Suprapubic skin (tissue), 4 donors: ENCODE results near the gene HIF1A. TPM values are rescaled to one million over a fixed set of nuclear protein-coding genes. Genes with fewer than 3 reads are reported as not detected.
"Not testable (repeated sequence)": the region's sequence is repeated elsewhere in the genome, so short reads cannot be mapped to it uniquely, and the experiment has no call there.

Experiments
- DNase-seq, 2 donors: peaks; one replicate each; pipeline ENCODE4 v3.0.0-alpha.2; 2019; ENCODE audit warnings: low spot score in 2 of 2
- H3K27ac ChIP-seq: fragments of 200-600 bp; sonication (generic); one replicate; pipeline ENCODE4 v1.5.1; 2019
- H3K27me3 ChIP-seq: fragments of 200-600 bp; sonication (generic); one replicate; pipeline ENCODE4 v1.5.1; 2019
- H3K36me3 ChIP-seq: fragments of 200-600 bp; sonication (generic); one replicate; pipeline ENCODE4 v1.5.1; 2019
- H3K4me1 ChIP-seq: fragments of 200-600 bp; sonication (generic); one replicate; pipeline ENCODE4 v1.5.1; 2019
- H3K4me3 ChIP-seq: fragments of 200-600 bp; sonication (generic); one replicate; pipeline ENCODE4 v1.5.1; 2019; ENCODE audit warnings: mild to moderate bottlenecking
- H3K9me3 ChIP-seq: fragments of 200-600 bp; sonication (generic); one replicate; pipeline ENCODE4 v1.5.1; 2019
- CTCF ChIP-seq, 2 donors: fragments of 200-600 bp in 1 of 2; fragments of 450-650 bp in 1 of 2; sonication (generic) in 1 of 2; IDR thresholded peaks; one replicate each; pipeline ENCODE4 v1.5.1; 2016 to 2019; ENCODE audit warnings: antibody characterized with exemption in 2 of 2, mild to moderate bottlenecking in 1 of 2, moderate library complexity in 1 of 2
- EP300 ChIP-seq: sonication (generic); formaldehyde crosslinking; IDR thresholded peaks from one replicate; pipeline ENCODE4 v1.6.1; 2017; ENCODE audit warnings: antibody characterized with exemption
- POLR2A ChIP-seq, 2 donors: fragments of 450-650 bp; IDR thresholded peaks; one replicate each; pipeline ENCODE4 v1.6.1; 2017; ENCODE audit warnings: antibody characterized with exemption in 2 of 2, mild to moderate bottlenecking in 2 of 2, moderate library complexity in 2 of 2
- POLR2AphosphoS5 ChIP-seq, 3 donors: sonication (generic); formaldehyde crosslinking; IDR thresholded peaks; one replicate each; pipeline ENCODE4 v1.6.1; 2017; ENCODE audit warnings: antibody characterized with exemption in 3 of 3
- WGBS: methylation state at CpG from one replicate; pipeline ENCODE4 v1.1.5; 2018; 5-methylcytosine and 5-hydroxymethylcytosine counted together
- total RNA-seq, 4 donors: library from RNA; depleted of rRNA; stranded (reverse); fragments of >200 nt; gene quantifications; one replicate each; pipeline ENCODE4 v1.1.0, GENCODE V29; 2016

The HIF1A gene
- total RNA-seq, 4 donors from 2014 or later = 62.6 to 92.9 (median 77.5) TPM

- no peak for DNase-seq
- WGBS = 81% methylated on average over 5 of the region's 5 CpGs
- Histone ChIP-seq H3K4me1 (peaks cover 14% of the 10 kb centered on the region), H3K9me3 (no peaks in the 10 kb centered on the region), H3K4me3 (no peak overlapping the region), H3K27me3 (no peaks in the 10 kb centered on the region), H3K36me3 (no peaks in the 10 kb centered on the region), H3K27ac (no peak overlapping the region)
- TF ChIP-seq EP300 (no peak), POLR2AphosphoS5 (IDR thresholded peaks at IDR 0.05) (no peak), CTCF (IDR thresholded peaks at IDR 0.05) (no peak), POLR2A (IDR thresholded peaks at IDR 0.05) (no peak)
Observed at GRCh38 chr14:61754627-61755381, 59.5 kb downstream of the HIF1A start.

GRCh38 chr14:61755382-61755742 is 60.0 kb downstream of the HIF1A start:
- not testable (repeated sequence) for H3K27me3 ChIP-seq, DNase-seq, H3K4me3 ChIP-seq, H3K9me3 ChIP-seq, H3K36me3 ChIP-seq, H3K27ac ChIP-seq
- H3K4me1 ChIP-seq = peaks cover 13% of the 10 kb centered on the region

- H3K27ac ChIP-seq = no peak overlapping the region
- 81% methylated on average over 2 of the region's 2 CpGs for WGBS
- TF ChIP-seq EP300 = no peak
- no peak for TF ChIP-seq POLR2A (IDR thresholded peaks at IDR 0.05)
- TF ChIP-seq CTCF (IDR thresholded peaks at IDR 0.05) = no peak
- TF ChIP-seq POLR2AphosphoS5 (IDR thresholded peaks at IDR 0.05) = no peak
- no peaks in the 10 kb centered on the region for H3K9me3 ChIP-seq
- H3K27me3 ChIP-seq = no peaks in the 10 kb centered on the region
- no peak for DNase-seq
- H3K4me3 ChIP-seq = no peak overlapping the region
- H3K36me3 ChIP-seq = no peaks in the 10 kb centered on the region
- H3K4me1 ChIP-seq = peaks cover 9% of the 10 kb centered on the region
Observed at GRCh38 chr14:61756135-61756534, 60.8 kb downstream of the HIF1A start.

- Histone ChIP-seq H3K27ac (no peak overlapping the region), H3K4me1 (peaks cover 27% of the 10 kb centered on the region), H3K27me3 (no peaks in the 10 kb centered on the region), H3K36me3 (no peaks in the 10 kb centered on the region), H3K4me3 (no peak overlapping the region), H3K9me3 (no peaks in the 10 kb centered on the region)
- no peak for DNase-seq
- no peak for TF ChIP-seq POLR2A (IDR thresholded peaks at IDR 0.05)
- WGBS = 83% methylated on average over 7 of the region's 7 CpGs
Observed at GRCh38 chr14:61759878-61760277, 64.6 kb downstream of the HIF1A start.

GRCh38 chr14:61761557-61761956 is 66.2 kb downstream of the HIF1A start:
- Histone ChIP-seq H3K27me3 (no peaks in the 10 kb centered on the region), H3K4me3 (peak overlapping the region; percentile 91), H3K27ac (peak overlapping the region; percentile 79), H3K36me3 (no peaks in the 10 kb centered on the region), H3K9me3 (no peaks in the 10 kb centered on the region), H3K4me1 (peaks cover 43% of the 10 kb centered on the region)
- 49% methylated on average over 5 of the region's 5 CpGs for WGBS
- TF ChIP-seq EP300 (no peak), POLR2AphosphoS5 (IDR thresholded peaks at IDR 0.05) (no peak), CTCF (IDR thresholded peaks at IDR 0.05) (no peak), POLR2A (IDR thresholded peaks at IDR 0.05) (no peak)
- DNase-seq = no peak

- H3K9me3 ChIP-seq = no peaks in the 10 kb centered on the region
- TF ChIP-seq POLR2AphosphoS5 (IDR thresholded peaks at IDR 0.05) (no peak), POLR2A (IDR thresholded peaks at IDR 0.05) (peak in 1 of 2 donors; percentile 81)
- H3K27ac ChIP-seq = peak within 1 kb of the TSS; percentile 79
- no peaks in the 10 kb centered on the region for H3K36me3 ChIP-seq
- WGBS = under 1% methylated on average over 32 of the region's 49 CpGs
- peaks cover 44% of the 10 kb centered on the region for H3K4me1 ChIP-seq
- DNase-seq = peak; percentile 98
- peak within 1 kb of the TSS; percentile 91 for H3K4me3 ChIP-seq
- no peaks in the 10 kb centered on the region for H3K27me3 ChIP-seq
Observed at GRCh38 chr14:61761959-61762786, 66.9 kb downstream of the HIF1A start, which contains the start of gene SNAPC1. TSS of gene SNAPC1 (plus strand) at chr14:61762420. CDS start at chr14:61762461, 41 bp downstream.
